Measurements from ENCODE around the gene GPR137B. TPM values are rescaled to one million over a fixed set of nuclear protein-coding genes. Genes with fewer than 3 reads are reported as not detected.

GPR137B gene
- total and polyA plus RNA-seq, 9 of the 15 experiments (the other 6 are each of a cell fraction or from before 2014, with no cell fraction given), result 0.04 to 1.0 (median 0.62) TPM

GRCh38 chr1:236129306-236129705, 13.0 kb upstream of the GPR137B start:
- ATAC-seq (peak; percentile 40), DNase-seq (ENCODE audit: extremely low read depth in 1 of 4, low spot score in 3 of 4) (no peak), FAIRE-seq (no peak)
- H3K79me2 ChIP-seq (ENCODE audit: control insufficient read depth, insufficient read depth, low read length), result no peaks in the 10 kb centered on the region
- H3K27ac ChIP-seq (ENCODE audit: extremely low read depth, low read depth, low read length), result no peak overlapping the region
- ChIA-PET CTCF (ENCODE audit: low intra/inter-chr PET ratio) (no interaction called here), POLR2A (interaction anchor here (1.0 to 1.2 kb wide), 2 partner anchors 12 to 343 kb away, joined by 3 to 5 read pairs; no protein-coding TSS in a partner anchor)
- no peaks in the 10 kb centered on the region for H3K9me1 ChIP-seq (ENCODE audit: control insufficient read depth, insufficient read depth, low read length)
- peaks cover 9 to 51% of the 10 kb centered on the region in 2 experiments; a peak in 4 of 5 replicates for H3K27me3 ChIP-seq (ENCODE audit: control insufficient read depth in 2 of 2, insufficient read depth in 2 of 2, low read length in 2 of 2)
- peak overlapping the region; percentile 27; the same call in 1 of the 2 replicates for H2AFZ ChIP-seq (ENCODE audit: low read depth, low read length)
- in situ Hi-C loops (cut with MboI), result no loop called here
- no peaks in the 10 kb centered on the region for H4K20me1 ChIP-seq (replicated peaks; ENCODE audit: control insufficient read depth, insufficient read depth, low read length)
- WGBS (ENCODE audit: insufficient coverage, low coverage, missing lambda C conversion rate), result 9% methylated on average over 5 of the region's 5 CpGs
- intact Hi-C loops (cut with micrococcal nuclease), result no loop called here
- no peak overlapping the region for H3K4me2 ChIP-seq (ENCODE audit: insufficient read depth, low read length)
- BruUV-seq (replicated peaks), result no TSS peak
- H3K9ac ChIP-seq (ENCODE audit: insufficient read depth in 1 of 2, low read depth in 2 of 2, low read length in 2 of 2), result no peak overlapping the region
- H3K9me3 ChIP-seq (replicated peaks; ENCODE audit: control insufficient read depth, insufficient read depth, low read depth, low read length), result no peaks in the 10 kb centered on the region
- H3K4me3 ChIP-seq, result no peak overlapping the region
- H3K36me3 ChIP-seq (ENCODE audit: control insufficient read depth, insufficient read depth, low read length), result no peaks in the 10 kb centered on the region
- H3K4me1 ChIP-seq (replicated peaks in 1 of 2; ENCODE audit: control insufficient read depth in 2 of 2, insufficient read depth in 2 of 2, low read length in 2 of 2), result no peaks in the 10 kb centered on the region
- TF ChIP-seq ZNF232 (CRISPR knock-in tag; IDR thresholded peaks at IDR 0.05) (no peak), ZNF280B (CRISPR knock-in tag; IDR thresholded peaks at IDR 0.05) (no peak), PATZ1 (CRISPR knock-in tag; IDR thresholded peaks at IDR 0.05; ENCODE audit: borderline replicate concordance) (no peak), HMGXB4 (CRISPR knock-in tag; IDR thresholded peaks at IDR 0.05) (no peak), ZNF282 (CRISPR knock-in tag; IDR thresholded peaks at IDR 0.05) (no peak), ZBTB43 (CRISPR knock-in tag; IDR thresholded peaks at IDR 0.05) (no peak), TEAD4 (IDR thresholded peaks at IDR 0.05; ENCODE audit: low read length) (no peak), TEAD4 (CRISPR knock-in tag; IDR thresholded peaks at IDR 0.05; ENCODE audit: borderline replicate concordance) (no peak), CBX1 (IDR thresholded peaks at IDR 0.05; ENCODE audit: low read depth) (no peak), CTCF (IDR thresholded peaks at IDR 0.05 in 2 of 3, conservative IDR thresholded peaks at IDR 0.05 in 1 of 3; ENCODE audit: insufficient read depth in 2 of 3, low read depth in 1 of 3, low read length in 3 of 3) (no peak), EZH2 (IDR thresholded peaks at IDR 0.05; ENCODE audit: borderline replicate concordance, low read depth, low read length) (no peak), FOXK2 (conservative IDR thresholded peaks at IDR 0.05 in 1 of 2, IDR thresholded peaks at IDR 0.05 in 1 of 2; ENCODE audit: low read depth in 2 of 2) (no peak)

All from K562 (cell line).